ENCODE measurements around the gene GJD3.

- TF ChIP-seq TAF1 (IDR thresholded peaks at IDR 0.05; ENCODE audit: borderline replicate concordance, insufficient read depth, low read length) (no peak), REST (IDR thresholded peaks at IDR 0.05; ENCODE audit: insufficient read depth in 1 of 2, low read depth in 2 of 2, low read length in 2 of 2) (no peak)
Observed at GRCh38 chr17:40342504-40343218, 21.9 kb downstream of the GJD3 start.
